SK-N-SH treated with all-trans-retinoic acid at 6 μM for 48 hours (cell line): Measurements from ENCODE around the gene WFDC6.

Experiments
- ATAC-seq: fragments of 200-7000 bp; cut with Tn5 transposase; 3 replicates; pipeline ENCODE4 v1.9.1; 2020; ENCODE audit warnings: mild to moderate bottlenecking, moderate library complexity
- ARNTL ChIP-seq: fragments of 450-650 bp; formaldehyde crosslinking; IDR thresholded peaks from 2 replicates; pipeline ENCODE4 v1.5.0; 2020; ENCODE audit warnings: low read depth, mild to moderate bottlenecking, moderate library complexity, borderline replicate concordance
- BACH2 ChIP-seq: fragments of 250-450 bp; sonication (Bioruptor Pico); IDR thresholded peaks from 2 replicates; pipeline ENCODE4 v1.9.0; 2021; ENCODE audit warnings: mild to moderate bottlenecking, borderline replicate concordance
- CSDC2 ChIP-seq: fragments of 250-450 bp; sonication (Bioruptor Pico); IDR thresholded peaks from 2 replicates; pipeline ENCODE4 v1.5.0; 2020; ENCODE audit warnings: mild to moderate bottlenecking, moderate library complexity
- ESRRG ChIP-seq: fragments of 250-450 bp; sonication (Bioruptor Pico); IDR thresholded peaks from 2 replicates; pipeline ENCODE4 v1.6.1; 2021; ENCODE audit warnings: mild to moderate bottlenecking
- GLIS3 ChIP-seq: fragments of 250-450 bp; sonication (Bioruptor Pico); IDR thresholded peaks from 2 replicates; pipeline ENCODE4 v1.5.0; 2020; ENCODE audit warnings: mild to moderate bottlenecking, moderate library complexity
- ISL1 ChIP-seq: fragments of 250-450 bp; sonication (Bioruptor Pico); IDR thresholded peaks from 2 replicates; pipeline ENCODE4 v2.1.2; 2022; ENCODE audit warnings: mild to moderate bottlenecking, moderate library complexity
- OSR1 ChIP-seq: fragments of 250-450 bp; sonication (Bioruptor Pico); IDR thresholded peaks from 2 replicates; pipeline ENCODE4 v1.8.0; 2022; ENCODE audit warnings: moderate library complexity, mild to moderate bottlenecking, inconsistent platforms
- PPARA ChIP-seq: fragments of 250-450 bp; sonication (Bioruptor Pico); IDR thresholded peaks from 2 replicates; pipeline ENCODE4 v1.5.0; 2020; ENCODE audit warnings: mild to moderate bottlenecking, borderline replicate concordance
- RARB ChIP-seq: fragments of 250-450 bp; sonication (Bioruptor Pico); IDR thresholded peaks from 2 replicates; pipeline ENCODE4 v1.8.0; 2021; ENCODE audit warnings: mild to moderate bottlenecking, moderate library complexity
- SNAI2 ChIP-seq: fragments of 250-450 bp; sonication (Bioruptor Pico); IDR thresholded peaks from 2 replicates; pipeline ENCODE4 v1.5.0; 2020; ENCODE audit warnings: mild to moderate bottlenecking, moderate library complexity
- TCF4 ChIP-seq: fragments of 250-450 bp; sonication (Bioruptor Pico); IDR thresholded peaks from 2 replicates; pipeline ENCODE4 v1.8.0; 2021; ENCODE audit warnings: mild to moderate bottlenecking, moderate library complexity, borderline replicate concordance
- ZC3H10 ChIP-seq: fragments of 250-450 bp; sonication (Bioruptor Pico); IDR thresholded peaks from 2 replicates; pipeline ENCODE4 v1.5.1; 2021; ENCODE audit warnings: mild to moderate bottlenecking, moderate library complexity
- ZFP3 ChIP-seq: fragments of 250-450 bp; sonication (Bioruptor Pico); IDR thresholded peaks from 2 replicates; pipeline ENCODE4 v1.5.0; 2020; ENCODE audit warnings: mild to moderate bottlenecking, moderate library complexity
- ZFP30 ChIP-seq: fragments of 450-650 bp; formaldehyde crosslinking; IDR thresholded peaks from 2 replicates; pipeline ENCODE4 v1.5.0; 2022; ENCODE audit warnings: mild to moderate bottlenecking, moderate library complexity
- ZNF565 ChIP-seq: fragments of 450-650 bp; formaldehyde crosslinking; conservative IDR thresholded peaks from 2 replicates; pipeline ENCODE4 v1.5.0; 2020; ENCODE audit warnings: low read depth, mild to moderate bottlenecking, moderate library complexity
- ZNF70 ChIP-seq: fragments of 450-650 bp; formaldehyde crosslinking; IDR thresholded peaks from 2 replicates; pipeline ENCODE4 v1.5.0; 2020; ENCODE audit warnings: mild to moderate bottlenecking, moderate library complexity
- ZNF8 ChIP-seq: fragments of 450-650 bp; formaldehyde crosslinking; IDR thresholded peaks from 2 replicates; pipeline ENCODE4 v1.5.0; 2020; ENCODE audit warnings: mild to moderate bottlenecking, moderate library complexity
- TF ChIP-seq, protein P1 (sequence below): fragments of 250-450 bp; sonication (Bioruptor Pico); IDR thresholded peaks from 2 replicates; pipeline ENCODE4 v1.8.0; 2020; ENCODE audit warnings: mild to moderate bottlenecking, moderate library complexity, borderline replicate concordance
- TF ChIP-seq, protein P2 (sequence below): fragments of 250-450 bp; sonication (Bioruptor Pico); IDR thresholded peaks from 2 replicates; pipeline ENCODE4 v1.8.0; 2021; ENCODE audit warnings: low read depth, mild to moderate bottlenecking, moderate library complexity, borderline replicate concordance
- TF ChIP-seq, protein P3 (sequence below): fragments of 250-450 bp; sonication (Bioruptor Pico); IDR thresholded peaks from 2 replicates; pipeline ENCODE4 v1.5.1; 2020; ENCODE audit warnings: low read depth, mild to moderate bottlenecking, moderate library complexity

WFDC6 gene

DNA sequence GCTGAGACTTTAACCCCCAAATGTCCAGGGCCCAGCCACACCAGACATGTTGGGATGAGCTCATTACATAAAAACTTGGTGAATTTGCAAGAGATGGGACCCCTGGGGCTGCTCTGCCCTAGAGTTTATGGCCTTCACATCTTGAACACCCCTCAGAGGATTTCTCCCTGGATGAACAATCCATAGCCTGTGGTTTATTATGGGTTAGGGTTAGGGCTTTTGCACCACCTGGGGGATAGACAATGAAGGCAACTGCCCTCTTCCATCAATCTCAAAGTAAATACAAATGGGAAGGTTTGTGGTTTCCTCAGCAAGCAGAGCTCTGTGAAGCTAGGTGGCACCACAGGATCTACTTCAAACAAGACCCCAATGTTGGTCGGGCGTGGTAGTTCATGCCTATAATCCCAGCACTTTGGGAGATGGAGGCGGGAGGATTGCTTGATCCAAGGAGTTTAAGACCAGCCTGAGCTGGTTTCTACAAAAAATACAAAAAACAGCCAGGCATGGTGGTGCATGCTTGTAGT lies 41.2 kb downstream of the WFDC6 start:
- no peak for ATAC-seq
- TF ChIP-seq ZC3H10 (CRISPR knock-in tag) (no peak), OSR1 (no peak), ZNF8 (CRISPR knock-in tag) (no peak), RARB (CRISPR knock-in tag) (no peak), GLIS3 (CRISPR knock-in tag) (no peak), TCF4 (no peak), SNAI2 (CRISPR knock-in tag) (no peak), ZFP30 (CRISPR knock-in tag) (no peak), ZNF565 (no peak), ISL1 (CRISPR knock-in tag) (no peak), CSDC2 (CRISPR knock-in tag) (no peak), ESRRG (CRISPR knock-in tag) (no peak)
- TF ChIP-seq, protein P1, sequence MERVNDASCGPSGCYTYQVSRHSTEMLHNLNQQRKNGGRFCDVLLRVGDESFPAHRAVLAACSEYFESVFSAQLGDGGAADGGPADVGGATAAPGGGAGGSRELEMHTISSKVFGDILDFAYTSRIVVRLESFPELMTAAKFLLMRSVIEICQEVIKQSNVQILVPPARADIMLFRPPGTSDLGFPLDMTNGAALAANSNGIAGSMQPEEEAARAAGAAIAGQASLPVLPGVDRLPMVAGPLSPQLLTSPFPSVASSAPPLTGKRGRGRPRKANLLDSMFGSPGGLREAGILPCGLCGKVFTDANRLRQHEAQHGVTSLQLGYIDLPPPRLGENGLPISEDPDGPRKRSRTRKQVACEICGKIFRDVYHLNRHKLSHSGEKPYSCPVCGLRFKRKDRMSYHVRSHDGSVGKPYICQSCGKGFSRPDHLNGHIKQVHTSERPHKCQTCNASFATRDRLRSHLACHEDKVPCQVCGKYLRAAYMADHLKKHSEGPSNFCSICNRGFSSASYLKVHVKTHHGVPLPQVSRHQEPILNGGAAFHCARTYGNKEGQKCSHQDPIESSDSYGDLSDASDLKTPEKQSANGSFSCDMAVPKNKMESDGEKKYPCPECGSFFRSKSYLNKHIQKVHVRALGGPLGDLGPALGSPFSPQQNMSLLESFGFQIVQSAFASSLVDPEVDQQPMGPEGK (CRISPR knock-in tag) = no peak
- TF ChIP-seq, protein P2, sequence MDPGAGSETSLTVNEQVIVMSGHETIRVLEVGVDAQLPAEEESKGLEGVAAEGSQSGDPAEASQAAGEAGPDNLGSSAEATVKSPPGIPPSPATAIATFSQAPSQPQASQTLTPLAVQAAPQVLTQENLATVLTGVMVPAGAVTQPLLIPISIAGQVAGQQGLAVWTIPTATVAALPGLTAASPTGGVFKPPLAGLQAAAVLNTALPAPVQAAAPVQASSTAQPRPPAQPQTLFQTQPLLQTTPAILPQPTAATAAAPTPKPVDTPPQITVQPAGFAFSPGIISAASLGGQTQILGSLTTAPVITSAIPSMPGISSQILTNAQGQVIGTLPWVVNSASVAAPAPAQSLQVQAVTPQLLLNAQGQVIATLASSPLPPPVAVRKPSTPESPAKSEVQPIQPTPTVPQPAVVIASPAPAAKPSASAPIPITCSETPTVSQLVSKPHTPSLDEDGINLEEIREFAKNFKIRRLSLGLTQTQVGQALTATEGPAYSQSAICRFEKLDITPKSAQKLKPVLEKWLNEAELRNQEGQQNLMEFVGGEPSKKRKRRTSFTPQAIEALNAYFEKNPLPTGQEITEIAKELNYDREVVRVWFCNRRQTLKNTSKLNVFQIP (CRISPR knock-in tag) = no peak
- TF ChIP-seq, protein P3, sequence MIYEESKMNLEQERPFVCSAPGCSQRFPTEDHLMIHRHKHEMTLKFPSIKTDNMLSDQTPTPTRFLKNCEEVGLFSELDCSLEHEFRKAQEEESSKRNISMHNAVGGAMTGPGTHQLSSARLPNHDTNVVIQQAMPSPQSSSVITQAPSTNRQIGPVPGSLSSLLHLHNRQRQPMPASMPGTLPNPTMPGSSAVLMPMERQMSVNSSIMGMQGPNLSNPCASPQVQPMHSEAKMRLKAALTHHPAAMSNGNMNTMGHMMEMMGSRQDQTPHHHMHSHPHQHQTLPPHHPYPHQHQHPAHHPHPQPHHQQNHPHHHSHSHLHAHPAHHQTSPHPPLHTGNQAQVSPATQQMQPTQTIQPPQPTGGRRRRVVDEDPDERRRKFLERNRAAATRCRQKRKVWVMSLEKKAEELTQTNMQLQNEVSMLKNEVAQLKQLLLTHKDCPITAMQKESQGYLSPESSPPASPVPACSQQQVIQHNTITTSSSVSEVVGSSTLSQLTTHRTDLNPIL = no peak

DNA sequence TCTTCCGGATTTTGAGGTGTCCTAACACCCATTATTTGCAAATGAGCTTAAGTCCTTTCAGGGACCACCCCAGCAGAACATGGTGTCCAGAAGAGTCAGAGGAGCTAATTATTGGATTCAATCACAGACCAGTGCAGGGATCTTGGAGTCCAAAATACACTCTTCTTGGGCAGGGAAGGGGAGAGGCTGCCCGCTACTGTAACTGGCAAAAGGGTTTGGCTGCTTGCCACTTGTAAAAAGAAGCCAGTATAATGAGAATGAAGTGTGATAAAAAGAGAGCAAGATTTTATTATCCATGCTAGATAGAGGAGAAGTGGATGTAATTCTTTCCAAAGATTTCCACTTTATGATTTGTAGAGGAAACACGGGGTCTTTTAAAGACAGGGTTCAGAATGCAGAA lies 43.1 kb downstream of the WFDC6 start:
- TF ChIP-seq GLIS3 (CRISPR knock-in tag) = no peak
- TF ChIP-seq CSDC2 (CRISPR knock-in tag) = no peak
- TF ChIP-seq, protein P2 (CRISPR knock-in tag) = no peak
- ATAC-seq = no peak

DNA sequence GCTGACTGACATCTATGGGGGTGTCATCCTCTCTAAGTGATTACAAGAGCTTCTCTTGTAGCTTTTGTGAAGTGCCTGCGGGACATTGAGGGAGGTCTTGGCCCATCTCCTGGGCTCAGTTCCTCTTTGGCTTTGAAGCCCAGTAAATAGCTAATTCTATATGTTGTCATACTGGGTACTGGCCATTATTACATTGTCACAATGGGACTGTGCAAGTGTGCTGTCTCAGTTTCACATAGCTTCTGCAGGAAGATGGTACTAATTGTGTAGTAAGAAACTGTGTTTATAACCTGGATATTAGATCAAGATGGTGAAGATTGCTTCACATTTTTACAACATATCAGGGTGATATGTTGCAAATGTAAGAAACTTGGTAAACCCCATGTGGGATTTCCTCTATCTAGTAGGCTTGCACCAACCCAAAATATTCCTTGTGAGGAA lies 43.8 kb downstream of the WFDC6 start:
- TF ChIP-seq GLIS3 (CRISPR knock-in tag) = no peak
- TF ChIP-seq CSDC2 (CRISPR knock-in tag) = no peak
- TF ChIP-seq ESRRG (CRISPR knock-in tag) = no peak
- TF ChIP-seq RARB (CRISPR knock-in tag) = no peak
- no peak for TF ChIP-seq ARNTL (CRISPR knock-in tag)
- no peak for TF ChIP-seq ZNF8 (CRISPR knock-in tag)
- TF ChIP-seq, all 23 proteins: peak for 0
- no peak for ATAC-seq

DNA sequence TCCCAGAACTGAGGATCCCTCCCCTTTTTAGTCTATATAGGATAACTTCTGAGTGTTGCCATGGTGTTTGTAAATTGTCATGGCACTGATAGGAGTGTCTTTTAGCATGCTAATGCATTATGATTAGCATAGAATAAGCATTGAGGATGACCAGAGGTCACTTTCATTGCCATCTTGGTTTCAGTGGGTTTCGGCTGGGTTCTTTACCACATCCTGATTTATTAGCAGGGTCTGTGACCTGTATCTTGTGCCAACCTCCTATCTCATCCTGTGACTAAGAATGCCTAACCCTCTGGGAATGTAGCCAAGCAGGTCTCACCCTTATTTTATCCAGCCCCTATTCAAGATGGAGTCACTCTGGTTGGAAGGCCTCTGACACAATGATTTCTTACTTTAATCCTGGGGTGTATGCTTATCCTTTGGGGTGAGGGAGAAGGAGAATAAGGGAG lies 50.2 kb downstream of the WFDC6 start:
- ATAC-seq = no peak
- TF ChIP-seq ZNF70 (CRISPR knock-in tag) (no peak), BACH2 (CRISPR knock-in tag) (no peak), ZFP3 (peak; percentile 87), PPARA (CRISPR knock-in tag) (no peak), GLIS3 (CRISPR knock-in tag) (no peak), ISL1 (CRISPR knock-in tag) (no peak), TCF4 (no peak), ZNF8 (CRISPR knock-in tag) (no peak), CSDC2 (CRISPR knock-in tag) (0 out of 2 replicates have a peak, but pooled peaks have one; percentile 56)

DNA sequence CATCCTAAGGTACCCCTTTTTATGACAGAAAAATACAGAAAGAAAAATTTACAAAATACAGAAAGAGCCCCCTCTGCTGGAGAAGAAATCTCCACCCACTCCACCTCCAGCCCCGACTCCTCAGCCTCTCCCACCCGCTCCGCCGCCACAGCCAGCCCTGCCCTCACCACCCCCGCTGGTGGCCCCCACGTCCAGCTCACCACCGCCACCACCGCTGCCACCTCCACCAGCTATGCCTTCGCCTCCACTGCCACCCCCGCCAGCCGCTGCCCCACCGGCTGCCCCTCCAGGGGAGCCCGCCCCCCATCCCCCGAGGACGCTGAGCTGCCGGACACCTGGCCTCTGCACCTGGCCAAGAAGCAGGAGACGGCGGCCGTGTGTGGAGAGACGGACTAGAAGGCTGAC lies 52.0 kb downstream of the WFDC6 start:
- TF ChIP-seq ISL1 (CRISPR knock-in tag) = no peak
- ATAC-seq = no peak
